ENCODE data around the gene HIPK2.

The HIPK2 gene

DNA sequence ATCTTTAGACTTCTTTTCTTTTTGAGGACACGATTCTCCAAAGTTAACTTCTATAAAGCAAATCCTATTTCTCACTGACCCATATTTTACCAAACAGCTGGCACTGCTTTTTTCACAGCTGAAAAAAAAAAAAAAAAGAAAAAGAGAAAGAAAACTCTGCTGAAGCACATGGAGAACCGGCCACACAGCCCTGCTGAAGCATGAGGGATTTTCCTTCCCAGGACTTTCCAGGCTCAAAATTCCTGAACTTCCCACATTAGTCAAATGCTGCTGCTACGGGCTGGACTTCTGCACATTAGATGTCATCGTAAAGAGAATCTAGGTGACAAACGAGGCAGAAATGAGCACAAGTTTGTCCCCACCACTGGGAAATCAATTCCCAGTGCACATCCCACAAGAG lies 25.2 kb downstream of the HIPK2 start:
- no peak for DNase-seq (ENCODE audit: low read depth in 2 of 2)

DNA sequence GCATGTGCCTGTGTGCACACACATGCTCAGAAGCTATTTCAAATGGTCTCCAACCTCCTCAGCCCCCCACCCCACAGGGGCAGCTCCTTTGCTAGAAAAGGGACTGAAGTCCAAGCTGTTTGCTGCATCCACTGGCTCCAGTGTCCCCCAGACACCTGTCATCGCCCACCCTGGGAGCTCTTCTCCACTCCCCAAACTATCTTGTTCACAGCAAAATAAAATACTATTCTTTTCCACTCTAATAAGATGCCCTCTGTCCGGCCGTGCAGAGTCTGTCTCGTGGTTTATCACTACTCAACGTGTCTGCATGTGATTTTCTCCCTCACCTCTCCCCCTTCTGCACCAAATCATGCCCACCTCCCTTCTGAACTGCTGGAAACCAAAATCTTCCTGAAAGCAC lies 25.6 kb downstream of the HIPK2 start:
- DNase-seq (ENCODE audit: low read depth in 2 of 2), result no peak

DNA sequence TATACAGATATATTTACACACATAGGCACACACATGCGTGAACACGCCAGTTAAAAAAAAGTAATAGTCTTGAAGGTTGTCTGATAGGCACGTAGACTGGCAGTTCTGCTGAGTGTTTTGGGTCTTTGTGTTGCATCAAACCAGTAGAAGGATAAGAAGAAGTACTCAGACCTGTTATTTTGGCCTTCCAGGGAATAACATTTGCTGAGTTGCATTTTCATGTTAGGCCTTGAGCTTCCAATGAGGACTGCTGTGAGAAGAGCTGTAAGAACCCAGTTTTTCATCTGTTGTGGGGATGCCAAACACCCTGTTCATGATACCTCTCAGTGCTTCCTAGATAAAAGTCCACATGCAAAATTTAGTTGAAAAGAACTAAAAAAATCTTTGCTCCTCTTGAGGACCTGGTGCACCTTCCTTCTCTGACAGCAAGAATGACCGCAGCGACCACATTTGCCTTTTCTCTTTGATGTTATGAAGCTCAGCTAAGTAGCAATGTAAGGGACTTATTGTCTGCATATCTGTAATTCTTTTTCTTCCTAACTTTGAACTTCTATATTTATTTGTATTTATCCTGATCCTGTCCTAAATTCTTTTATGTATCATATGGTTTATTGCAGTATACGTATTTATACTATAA lies 27.2 kb downstream of the HIPK2 start:
- no peak for DNase-seq (ENCODE audit: low read depth in 2 of 2)

DNA sequence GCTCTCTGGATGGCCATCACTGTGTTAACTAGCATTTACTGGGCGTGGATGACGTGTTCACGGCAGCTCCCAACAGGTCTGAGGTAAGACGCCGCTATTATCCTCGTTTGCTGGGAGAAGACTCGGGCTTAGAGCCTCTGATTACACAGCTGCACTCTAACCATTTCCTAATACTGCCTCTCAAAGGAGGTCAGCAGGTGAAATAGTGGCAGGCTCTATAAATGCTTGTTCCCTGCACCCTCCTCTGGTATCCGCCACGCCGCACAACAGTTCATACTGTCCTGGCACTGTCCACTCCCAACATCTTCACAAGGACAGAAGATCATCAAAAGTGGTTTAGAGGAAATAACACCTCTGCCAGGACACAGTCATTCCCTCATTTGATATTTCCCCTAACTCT lies 28.3 kb downstream of the HIPK2 start:
- no peak for DNase-seq (ENCODE audit: low read depth in 2 of 2)

DNA sequence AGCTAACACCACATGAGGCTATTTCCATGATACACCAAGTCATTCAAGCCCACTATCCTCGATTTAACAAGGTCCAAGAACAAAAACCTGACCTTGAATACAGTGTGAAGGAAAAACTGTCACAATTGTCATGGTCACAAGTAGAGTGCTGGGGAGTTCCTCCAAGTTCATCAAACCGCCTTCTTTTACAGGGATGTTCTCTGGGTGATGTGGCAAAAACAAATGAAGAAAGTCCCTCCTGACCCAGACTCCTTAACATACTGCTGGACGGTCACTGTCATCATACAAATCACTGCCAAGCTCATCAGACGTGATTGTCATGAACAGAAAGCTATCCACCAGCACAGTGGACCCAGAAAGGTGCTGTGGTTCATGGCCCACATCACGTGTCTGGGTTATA lies 28.9 kb downstream of the HIPK2 start:
- DNase-seq (ENCODE audit: low read depth in 2 of 2), result no peak

DNA sequence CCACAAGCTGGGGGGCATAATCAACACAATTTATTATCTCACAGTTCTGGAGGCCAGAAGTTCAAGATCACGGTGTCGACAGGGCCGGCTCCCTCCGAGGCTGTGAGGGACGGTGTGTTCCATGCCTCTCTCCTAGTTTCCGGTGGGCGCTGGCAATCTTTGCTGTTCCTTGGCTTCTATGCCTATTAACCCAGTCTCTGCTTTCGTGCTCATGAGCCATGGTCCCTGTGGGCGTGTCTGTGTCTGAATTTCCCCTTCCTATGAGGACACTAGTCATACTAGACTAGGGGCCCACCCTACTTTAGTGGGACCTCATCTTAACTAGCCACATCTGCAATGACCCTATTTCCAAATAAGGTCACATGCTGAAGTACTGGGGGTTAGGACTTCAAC lies 29.4 kb downstream of the HIPK2 start:
- no peak for DNase-seq (ENCODE audit: low read depth in 2 of 2)

DNA sequence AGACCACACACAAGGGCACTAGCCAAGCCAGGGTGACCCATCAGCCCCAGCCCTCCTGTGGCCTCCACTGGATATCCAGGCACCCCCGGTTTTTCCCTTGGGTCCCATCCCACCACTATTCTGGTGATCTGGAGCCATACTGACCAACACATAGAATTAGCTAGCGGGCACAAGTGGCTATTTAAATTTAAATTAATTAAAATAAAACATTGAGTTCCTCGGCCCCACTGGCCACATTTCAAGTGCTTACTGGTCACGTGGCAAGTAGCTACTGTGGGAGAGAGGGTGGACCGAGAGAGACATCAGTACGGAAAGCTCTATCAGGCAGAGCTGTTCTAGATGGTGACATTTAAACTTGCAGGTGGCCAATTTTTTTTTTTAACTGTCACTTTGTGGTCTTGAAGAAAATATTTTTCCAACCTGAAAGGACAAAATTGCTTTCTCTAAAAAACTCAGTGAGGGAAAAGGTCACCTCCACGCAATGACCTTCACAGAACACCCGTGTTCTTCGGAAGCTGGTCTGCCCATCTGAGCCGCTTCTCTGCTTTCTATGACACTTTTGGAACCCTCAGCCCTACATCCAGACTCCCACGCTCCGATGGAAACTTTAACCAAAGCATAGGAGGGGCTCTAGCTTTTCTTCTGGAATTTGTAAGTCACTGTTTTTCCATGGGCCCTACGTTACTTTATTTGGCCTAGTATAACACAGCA lies 30.0 kb downstream of the HIPK2 start:
- no peak for DNase-seq (ENCODE audit: low read depth in 2 of 2)

DNA sequence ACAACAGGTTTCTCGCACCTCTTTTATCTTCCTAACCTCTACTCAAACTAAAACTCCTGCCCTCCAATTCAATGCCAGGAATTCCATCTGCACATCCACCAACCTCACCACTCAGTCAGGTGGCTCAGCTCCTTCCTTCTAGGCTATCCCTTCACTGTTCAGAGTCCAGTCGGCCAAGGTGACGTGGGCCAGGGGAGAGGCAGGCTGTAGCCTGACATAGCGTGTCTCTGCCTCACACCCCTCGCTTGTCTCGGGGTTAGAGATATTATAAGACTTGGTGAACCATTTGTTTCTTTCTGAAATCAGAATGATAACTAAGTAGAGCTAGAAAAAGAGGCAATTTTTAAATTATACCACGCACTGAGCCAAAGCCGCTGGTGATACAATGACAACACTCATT lies 31.1 kb downstream of the HIPK2 start:
- DNase-seq (ENCODE audit: low read depth in 2 of 2), result no peak

DNA sequence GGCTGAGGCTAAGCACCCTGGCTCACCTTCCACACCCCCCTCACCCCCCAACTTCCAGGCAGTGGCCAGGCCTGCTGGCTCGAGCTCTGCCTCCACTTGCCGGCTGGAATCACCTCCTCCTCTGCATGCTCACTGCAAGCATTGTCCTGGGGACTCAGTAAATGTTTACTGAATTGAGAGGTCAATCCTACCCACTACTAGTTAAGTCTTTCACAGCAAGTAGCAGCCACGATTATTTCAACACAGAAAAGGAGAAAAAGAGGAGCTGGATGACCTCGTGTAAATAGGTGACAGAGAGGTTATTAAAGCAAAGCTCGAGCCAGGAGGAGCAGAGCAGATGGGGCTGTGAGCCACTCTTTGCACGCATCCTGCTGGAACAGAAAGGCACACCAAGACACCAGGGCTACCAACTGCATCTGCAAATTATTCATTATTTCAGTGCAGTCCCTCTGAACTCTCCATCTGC lies 32.1 kb downstream of the HIPK2 start:
- no peak for DNase-seq (ENCODE audit: low read depth in 2 of 2)

DNA sequence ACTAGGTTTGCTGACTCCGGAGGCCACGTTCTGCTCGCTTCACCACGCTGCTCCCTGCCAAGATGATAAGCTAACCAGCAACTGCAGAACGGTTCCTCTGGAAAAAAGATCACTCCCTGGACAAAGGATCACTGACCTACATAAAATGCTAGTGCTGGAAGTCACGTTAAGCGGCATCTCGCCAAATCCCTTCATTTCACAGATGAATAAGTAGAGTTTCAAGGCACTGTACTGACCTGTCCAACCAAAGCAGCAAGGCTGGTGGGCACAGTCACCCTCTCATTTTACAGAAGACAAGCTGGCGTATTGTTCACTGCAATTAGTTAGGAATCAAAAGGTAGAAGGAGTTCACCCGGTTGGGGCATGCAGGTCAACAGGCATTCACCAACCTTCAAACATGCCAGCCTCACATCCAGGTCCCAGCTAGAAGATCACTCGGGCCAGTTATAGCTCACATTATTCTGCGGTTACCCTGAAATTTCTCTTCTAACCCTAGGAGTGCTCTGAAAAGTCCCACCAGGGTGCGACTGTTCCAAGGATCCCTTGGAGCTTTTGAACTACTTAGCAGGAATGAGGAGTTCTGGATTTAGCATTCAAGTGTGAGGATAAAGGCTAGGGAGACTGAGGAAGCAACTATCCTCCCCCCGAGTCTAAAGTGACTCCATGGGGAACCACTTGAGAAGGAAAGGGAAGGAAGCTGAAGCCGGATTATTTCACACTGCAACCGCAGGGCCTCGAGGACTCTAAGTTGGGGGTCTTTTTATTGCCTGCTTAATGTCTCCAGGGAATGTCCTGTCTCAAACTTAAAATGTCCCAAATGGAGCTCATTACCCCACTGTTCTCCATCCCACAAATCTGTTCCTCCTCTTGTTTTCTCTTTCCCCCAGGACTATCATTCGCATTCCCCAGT lies 32.8 kb downstream of the HIPK2 start:
- DNase-seq (ENCODE audit: low read depth in 2 of 2), result no peak

DNA sequence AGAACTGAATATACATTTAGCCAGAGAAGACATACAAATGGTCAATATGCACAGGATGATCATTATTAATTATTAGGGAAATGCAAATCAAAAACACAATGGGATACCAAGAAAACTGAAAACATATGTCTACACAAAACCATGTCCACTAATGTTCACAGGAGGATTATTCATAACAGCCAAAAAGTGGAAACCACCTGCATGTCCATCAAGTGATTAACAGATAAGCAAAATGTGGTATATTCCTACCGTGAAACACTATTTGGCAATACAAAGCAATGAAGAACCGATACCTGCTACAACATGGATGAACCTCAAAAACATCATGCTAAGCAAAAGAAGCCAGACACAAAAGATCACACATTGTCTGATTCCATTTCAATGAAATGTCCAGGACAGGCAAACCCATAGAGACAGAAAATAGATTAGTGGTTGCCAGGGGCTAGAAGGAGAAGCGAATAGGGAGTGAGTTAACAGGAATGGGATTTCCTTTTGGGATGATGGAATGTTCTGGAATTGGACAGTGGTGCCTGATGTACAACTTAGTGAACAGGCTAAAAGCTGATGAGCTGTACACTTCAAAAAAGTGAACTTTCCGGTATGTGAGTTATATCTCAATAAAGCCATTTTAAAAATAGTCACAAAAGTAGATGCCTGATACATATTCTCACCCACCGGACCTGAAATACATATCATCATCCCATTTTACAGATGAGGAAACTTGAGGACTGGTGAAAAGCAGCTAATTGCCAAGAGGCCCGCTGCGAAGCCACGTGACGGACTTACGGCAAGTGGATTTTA lies 33.6 kb downstream of the HIPK2 start:
- DNase-seq (ENCODE audit: low read depth in 2 of 2), result no peak

DNA sequence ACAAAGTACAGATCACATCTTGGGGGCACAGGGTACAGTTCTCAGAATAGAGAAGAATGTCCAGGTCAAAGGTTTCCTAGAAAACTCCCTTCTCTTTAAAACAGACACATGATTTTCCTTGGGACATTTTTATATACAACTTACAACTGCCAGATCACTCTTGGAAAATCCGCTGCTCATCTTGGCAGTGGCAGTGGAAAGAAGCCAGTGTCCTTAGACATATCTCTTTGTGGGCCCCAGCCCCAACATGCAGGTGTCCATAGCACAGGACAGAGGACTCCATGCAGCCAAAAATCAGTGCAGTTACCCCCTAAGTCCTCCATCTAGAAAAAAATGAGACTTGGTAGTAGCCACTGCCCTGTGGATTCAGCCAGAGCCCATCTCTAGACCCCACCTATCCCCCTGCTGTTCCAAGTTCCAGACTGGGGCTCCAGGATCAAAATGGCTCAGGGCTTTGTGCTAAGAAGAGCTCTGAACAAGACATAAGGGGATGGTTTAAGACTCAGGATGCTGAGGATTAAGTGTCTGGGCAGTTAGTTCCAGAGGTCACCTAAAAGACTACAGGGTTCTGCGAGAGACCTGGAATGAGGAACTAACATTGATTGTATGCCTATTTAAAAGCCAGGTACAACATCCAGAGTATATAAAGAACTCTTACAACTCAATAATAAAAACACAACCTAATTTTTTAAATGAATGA lies 34.4 kb downstream of the HIPK2 start:
- no peak for DNase-seq (ENCODE audit: low read depth in 2 of 2)

DNA sequence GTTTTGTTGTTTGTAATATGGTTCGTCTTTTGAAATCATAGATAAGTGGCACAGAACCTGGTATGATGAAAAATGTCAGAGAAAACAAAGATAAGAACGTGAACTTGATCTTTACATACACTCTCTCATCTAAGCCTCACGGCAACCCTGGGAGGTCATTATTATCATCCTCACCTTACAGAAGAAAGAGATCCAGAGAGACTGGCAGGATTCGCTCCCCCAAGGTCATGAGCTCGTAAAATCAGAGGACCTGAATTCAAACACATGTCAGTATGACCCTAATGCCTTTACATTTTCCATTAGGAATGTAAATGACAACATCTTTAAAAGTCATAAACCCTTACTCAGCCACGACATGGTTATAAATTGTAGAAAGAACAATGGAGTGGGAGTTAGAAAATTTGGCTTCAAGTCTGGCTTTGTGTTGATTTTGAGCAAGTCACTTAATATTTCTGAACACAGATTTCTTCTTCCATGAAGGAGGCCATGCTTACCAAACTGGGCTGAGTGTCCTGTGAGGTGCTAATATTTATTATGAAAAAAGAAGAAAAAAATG lies 35.9 kb downstream of the HIPK2 start:
- DNase-seq (ENCODE audit: low read depth in 2 of 2), result no peak

DNA sequence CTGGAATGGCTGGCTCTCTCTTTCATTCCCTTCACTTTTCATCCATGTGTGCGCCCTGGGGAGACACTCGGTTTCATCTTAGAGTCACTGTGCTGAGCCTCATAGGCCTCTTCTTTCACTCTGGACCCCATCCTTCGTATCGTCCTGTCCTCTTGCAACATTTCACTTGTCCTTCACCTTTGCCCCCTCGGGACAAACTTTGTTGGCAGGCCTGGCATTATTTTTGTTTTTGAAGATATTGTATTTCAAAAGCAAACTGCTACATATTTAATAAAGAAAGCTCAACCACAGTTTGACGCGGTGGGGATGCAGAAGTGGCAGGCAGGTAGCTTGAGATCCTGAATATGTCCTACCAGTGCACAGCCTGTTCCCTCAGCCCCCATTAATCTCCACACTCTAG lies 36.6 kb downstream of the HIPK2 start:
- DNase-seq (ENCODE audit: low read depth in 2 of 2), result no peak

DNA sequence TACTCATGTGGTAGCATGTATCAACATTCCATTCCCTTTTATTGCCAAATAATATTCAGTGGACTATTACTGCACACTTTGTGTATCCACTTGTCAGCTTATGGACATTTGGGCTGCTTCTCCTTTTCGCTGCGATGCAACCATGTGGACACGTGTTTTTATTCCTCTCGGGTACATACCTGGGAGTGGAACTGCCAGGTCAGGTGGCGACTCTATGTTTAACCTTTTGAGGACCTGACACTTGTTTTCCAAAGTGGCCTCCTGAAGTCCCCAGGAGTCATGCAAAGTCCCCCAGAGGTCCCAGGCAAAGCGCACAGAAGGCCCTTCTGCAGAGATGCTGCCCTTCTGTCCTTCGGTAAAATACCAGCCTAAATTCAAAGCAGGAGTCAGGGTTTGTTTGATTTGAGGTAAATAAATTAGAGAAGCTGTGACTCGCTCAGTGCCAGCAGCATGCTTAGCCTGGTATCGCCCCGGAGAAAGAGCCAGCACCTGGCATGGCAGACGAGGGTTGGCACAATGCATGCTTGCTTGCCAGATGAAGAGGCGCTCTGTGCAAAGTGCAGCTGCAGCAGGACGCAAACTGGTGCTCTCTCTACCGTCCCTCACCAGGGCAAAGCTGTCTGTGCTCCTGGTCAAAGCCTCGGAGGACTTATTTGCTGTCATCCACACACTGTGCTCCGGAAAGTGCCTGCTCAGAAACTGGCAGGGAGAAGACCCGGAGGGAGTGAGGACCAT lies 37.8 kb downstream of the HIPK2 start:
- DNase-seq (ENCODE audit: low read depth in 2 of 2), result no peak

DNA sequence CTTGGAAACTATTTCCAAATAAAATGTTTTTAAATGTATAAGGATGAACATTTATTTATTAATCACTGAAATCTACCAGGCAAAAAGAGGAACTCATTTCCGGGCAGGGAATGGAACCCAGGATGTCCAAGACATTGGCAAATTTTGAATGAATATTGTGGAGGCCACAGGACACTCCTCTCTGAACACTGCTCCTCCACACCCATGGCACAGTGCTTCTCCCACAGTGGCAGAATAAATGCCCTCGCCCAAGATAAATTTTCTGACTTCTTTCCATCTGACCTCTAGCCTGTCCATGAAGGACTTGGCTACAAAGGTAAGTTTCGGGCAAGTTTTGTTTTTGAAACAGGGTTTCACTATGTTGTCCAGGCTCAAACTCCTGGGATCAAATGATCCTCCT lies 39.0 kb downstream of the HIPK2 start:
- no peak for DNase-seq (ENCODE audit: low read depth in 2 of 2)

DNA sequence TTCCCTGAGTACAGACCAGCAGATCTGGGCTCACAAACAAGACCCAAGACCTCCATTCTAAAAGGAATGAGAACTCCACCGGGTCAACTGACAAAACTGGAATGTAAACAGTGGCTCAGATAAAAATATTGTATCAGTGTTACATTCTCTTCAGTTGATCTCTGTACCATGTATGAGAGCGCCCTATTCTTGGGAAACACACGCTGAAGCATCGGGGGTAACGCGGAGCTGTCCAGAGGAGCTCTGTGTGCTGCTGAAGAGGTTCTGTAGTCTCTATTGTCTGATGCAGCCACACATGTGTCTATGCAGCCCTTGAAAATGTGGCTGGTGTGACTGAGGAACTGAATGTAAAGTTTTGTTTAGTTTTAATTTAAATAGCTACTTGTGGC lies 39.7 kb downstream of the HIPK2 start:
- DNase-seq (ENCODE audit: low read depth in 2 of 2), result no peak

DNA sequence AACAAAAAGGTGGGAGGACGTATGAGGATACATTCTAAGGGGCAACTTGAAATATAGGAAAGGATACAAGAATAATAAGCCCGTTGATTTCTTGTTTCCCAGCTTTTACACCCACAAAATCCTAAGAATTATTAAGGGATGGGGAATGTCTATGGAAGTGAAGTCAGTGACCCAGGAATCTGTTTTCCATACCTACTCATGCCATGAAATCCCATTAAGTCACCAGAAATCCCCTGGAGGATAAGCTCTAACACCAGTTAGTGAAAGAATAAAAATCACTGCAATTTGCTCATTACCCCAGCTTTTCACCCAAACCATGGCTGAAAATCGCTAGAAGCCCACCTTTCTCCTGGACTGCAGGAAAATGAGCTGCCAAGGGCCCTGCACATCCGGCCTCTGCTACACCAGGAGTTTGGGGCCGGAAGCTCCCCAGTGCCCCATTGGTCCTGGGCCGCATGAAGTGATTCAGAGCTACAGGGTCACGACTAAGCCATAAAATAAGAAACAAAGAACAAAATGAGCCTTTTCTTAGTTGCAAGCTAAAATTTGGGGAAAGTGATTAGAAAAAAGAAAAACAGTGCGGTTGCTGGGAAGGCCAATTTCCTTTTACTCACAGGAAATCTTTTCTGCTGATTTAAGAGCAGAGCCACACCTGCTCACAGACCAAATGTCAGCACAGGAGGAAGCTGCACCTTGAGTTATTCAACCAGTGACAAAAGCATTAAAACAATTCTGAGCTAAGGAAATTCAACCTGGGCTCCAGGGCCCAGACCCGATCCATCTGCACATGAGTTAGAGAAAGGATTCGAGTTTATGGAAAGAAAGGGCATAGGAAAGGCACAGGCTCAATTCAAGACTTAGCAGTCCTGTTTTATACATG lies 40.3 kb downstream of the HIPK2 start:
- peak in 1 of 2 experiments; percentile 9 for DNase-seq (ENCODE audit: low read depth in 2 of 2)

DNA sequence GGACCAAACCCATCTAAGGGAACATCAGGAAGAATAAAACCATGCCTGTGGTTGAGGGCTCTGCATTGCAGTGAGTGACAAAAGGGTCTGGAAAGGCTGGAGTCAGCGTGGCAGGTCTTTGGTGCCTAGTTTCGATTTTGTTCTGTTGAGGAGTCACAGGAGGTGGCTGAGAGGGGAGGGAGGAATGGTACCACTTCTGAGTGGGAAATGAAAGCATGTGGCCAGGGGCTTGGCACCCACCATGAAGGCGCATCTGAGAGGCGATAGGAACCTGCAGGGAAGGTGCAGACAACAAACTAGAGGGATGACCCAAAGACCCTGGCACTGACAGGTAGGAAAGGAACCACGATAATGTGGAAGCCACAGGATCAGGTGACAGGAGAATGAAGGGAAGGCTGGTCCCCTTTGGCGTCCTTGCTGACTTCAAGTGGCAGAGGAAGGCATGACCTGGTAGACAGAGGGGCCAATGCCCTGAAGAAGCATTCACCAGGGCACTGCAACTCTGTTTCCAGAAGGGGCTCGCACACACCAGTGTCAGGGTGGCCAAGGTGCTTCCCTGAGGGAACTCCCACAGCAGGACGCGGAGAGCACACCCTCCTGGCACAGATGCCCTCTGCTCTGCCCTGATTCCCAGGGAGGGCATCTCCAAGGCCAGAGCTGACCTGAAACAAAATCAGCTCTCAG lies 41.7 kb downstream of the HIPK2 start:
- no peak for DNase-seq (ENCODE audit: low read depth in 2 of 2)

Measured in stimulated activated CD4-positive, alpha-beta T cell treated with anti-CD3 and anti-CD28 coated beads, Interleukin-12 subunit alpha, Interleukin-12 subunit beta, amount 100 ng/mL, for 24 hours (primary cell).